Caco-2 (cell line): ENCODE data around the gene DNAJA3. TPM values are rescaled to one million over a fixed set of nuclear protein-coding genes. Genes with fewer than 3 reads are reported as not detected.

ENCODE experiments used
- BruUV-seq: library from RNA; stranded (reverse); fragments of 400-500 nt; replicated peaks from 2 replicates; lab custom pipeline; 2021; lab: Mats Ljungman, UMichigan
- CTCF ChIA-PET: fragments of 300-600 bp; sonication (Branson Sonifier 250); formaldehyde crosslinking; loops from one replicate; lab custom pipeline; 2022; ENCODE audit warnings: antibody characterized with exemption; lab: Charles Lee
- POLR2A ChIA-PET: fragments of 300-600 bp; sonication (Branson Sonifier 250); formaldehyde crosslinking; loops from one replicate; lab custom pipeline; 2022; ENCODE audit warnings: antibody characterized with exemption; lab: Charles Lee
- DNase-seq, 2 experiments: peaks; one replicate each; pipeline versions ENCODE4 v3.0.0 to v3.0.0-alpha.2; 2020 to 2022
- H3K27me3 ChIP-seq: replicated peaks from 2 replicates; pipeline ENCODE4 v1.6.0; 2011; ENCODE audit warnings: low read length; ENCODE audit not compliant: control insufficient read depth, insufficient read depth
- H3K36me3 ChIP-seq: 2 replicates; pipeline ENCODE4 v1.5.1; 2011; ENCODE audit warnings: low read length; ENCODE audit not compliant: control insufficient read depth, insufficient read depth
- H3K4me1 ChIP-seq: fragments of 250-450 bp; sonication (Bioruptor Pico); 2 replicates; pipeline ENCODE4 v1.5.1; 2020; ENCODE audit warnings: mild to moderate bottlenecking
- H3K4me3 ChIP-seq: 2 replicates; pipeline ENCODE4 v1.5.1; 2011; ENCODE audit warnings: low read depth, mild to moderate bottlenecking, control low read depth, low read length
- H3K9me3 ChIP-seq: fragments of 250-450 bp; sonication (Bioruptor Pico); 2 replicates; pipeline ENCODE4 v1.5.1; 2020; ENCODE audit warnings: mild to moderate bottlenecking, moderate library complexity
- H3K27ac Mint-ChIP-seq: one replicate; pipeline ENCODE4 v1.8.0; 2022; ENCODE audit warnings: mixed read lengths; ENCODE audit not compliant: unreplicated experiment
- H3K27me3 Mint-ChIP-seq: one replicate; pipeline ENCODE4 v1.8.0; 2022; ENCODE audit warnings: mixed read lengths; ENCODE audit not compliant: insufficient read depth, unreplicated experiment
- H3K36me3 Mint-ChIP-seq: one replicate; pipeline ENCODE4 v1.8.0; 2022; ENCODE audit warnings: mild to moderate bottlenecking, mixed read lengths; ENCODE audit not compliant: insufficient read depth, unreplicated experiment
- H3K4me1 Mint-ChIP-seq: one replicate; pipeline ENCODE4 v1.8.0; 2022; ENCODE audit warnings: low read depth, mixed read lengths; ENCODE audit not compliant: unreplicated experiment
- H3K4me3 Mint-ChIP-seq: one replicate; pipeline ENCODE4 v1.8.0; 2022; ENCODE audit warnings: mild to moderate bottlenecking, moderate library complexity, mixed read lengths; ENCODE audit not compliant: unreplicated experiment
- H3K9me3 Mint-ChIP-seq: one replicate; pipeline ENCODE4 v1.8.0; 2022; ENCODE audit warnings: mixed read lengths; ENCODE audit not compliant: unreplicated experiment
- CTCF ChIP-seq, 2 experiments: fragments of 200-600 bp in 1 of 2; IDR thresholded peaks; 1 replicate in 1 of 2; 2 replicates in 1 of 2; pipeline versions ENCODE4 v1.5.1 to v1.8.0; 2011 to 2022; ENCODE audit warnings: antibody characterized with exemption in 1 of 2, control low read depth in 1 of 2, inconsistent platforms in 1 of 2, low read depth in 1 of 2, low read length in 1 of 2, mild to moderate bottlenecking in 1 of 2, moderate library complexity in 1 of 2; ENCODE audit not compliant: insufficient read depth in 1 of 2, severe bottlenecking in 1 of 2, unreplicated experiment in 1 of 2
- intact Hi-C: fragments of 100-400 bp; cut with micrococcal nuclease; formaldehyde crosslinking; loops from one replicate; pipeline ENCODE4 v1.10.0; 2022; ENCODE audit not compliant: unreplicated experiment
- total RNA-seq: library from RNA; stranded (reverse); gene quantifications from 2 replicates; pipeline ENCODE4 v1.2.3, GENCODE V29; 2022

DNAJA3 gene
- total RNA-seq, 1 experiment from 2014 or later, result 77.1 TPM

- H3K4me3 Mint-ChIP-seq, result no peak overlapping the region
- CTCF ChIA-PET, result no interaction called here
- Histone ChIP-seq H3K4me3 (no peak overlapping the region), H3K4me1 (peaks cover 5% of the 10 kb centered on the region; the same call in 1 of the 2 replicates), H3K36me3 (no peaks in the 10 kb centered on the region), H3K27me3 (no peaks in the 10 kb centered on the region), H3K9me3 (no peaks in the 10 kb centered on the region)
- H3K36me3 Mint-ChIP-seq, result no peaks in the 10 kb centered on the region
- no peak for DNase-seq
- no peaks in the 10 kb centered on the region for H3K9me3 Mint-ChIP-seq
- H3K27me3 Mint-ChIP-seq, result no peaks in the 10 kb centered on the region
- TF ChIP-seq CTCF (IDR thresholded peaks at IDR 0.05; ENCODE audit: insufficient read depth in 1 of 2, low read depth in 1 of 2, low read length in 1 of 2, severe bottlenecking in 1 of 2, unreplicated experiment in 1 of 2), result no peak
- intact Hi-C loops, result no loop called here
- H3K4me1 Mint-ChIP-seq, result peaks cover 7% of the 10 kb centered on the region
- no peak overlapping the region for H3K27ac Mint-ChIP-seq
- POLR2A ChIA-PET, result no interaction called here
- no TSS peak for BruUV-seq
Observed at GRCh38 chr16:4412159-4412558, 13.5 kb upstream of the DNAJA3 start.

GRCh38 chr16:4412854-4413253 lies 12.8 kb upstream of the DNAJA3 start:
- H3K27me3 Mint-ChIP-seq, result no peaks in the 10 kb centered on the region
- Histone ChIP-seq H3K4me1 (peaks cover 5% of the 10 kb centered on the region; the same call in 1 of the 2 replicates), H3K9me3 (no peaks in the 10 kb centered on the region), H3K27me3 (no peaks in the 10 kb centered on the region), H3K36me3 (no peaks in the 10 kb centered on the region), H3K4me3 (no peak overlapping the region)
- CTCF ChIA-PET, result no interaction called here
- H3K4me3 Mint-ChIP-seq, result no peak overlapping the region
- no peak for DNase-seq
- BruUV-seq, result no TSS peak
- intact Hi-C loops, result no loop called here
- H3K4me1 Mint-ChIP-seq, result peaks cover 7% of the 10 kb centered on the region
- no peaks in the 10 kb centered on the region for H3K9me3 Mint-ChIP-seq
- no peak for TF ChIP-seq CTCF (IDR thresholded peaks at IDR 0.05; ENCODE audit: insufficient read depth in 1 of 2, low read depth in 1 of 2, low read length in 1 of 2, severe bottlenecking in 1 of 2, unreplicated experiment in 1 of 2)
- POLR2A ChIA-PET, result no interaction called here
- H3K27ac Mint-ChIP-seq, result no peak overlapping the region
- H3K36me3 Mint-ChIP-seq, result no peaks in the 10 kb centered on the region

- no peak overlapping the region for H3K27ac Mint-ChIP-seq
- DNase-seq, result no peak
- POLR2A ChIA-PET, result no interaction called here
- H3K36me3 Mint-ChIP-seq, result no peaks in the 10 kb centered on the region
- Histone ChIP-seq H3K4me3 (no peak overlapping the region), H3K4me1 (peaks cover 5% of the 10 kb centered on the region; the same call in 1 of the 2 replicates), H3K36me3 (no peaks in the 10 kb centered on the region), H3K9me3 (no peaks in the 10 kb centered on the region), H3K27me3 (no peaks in the 10 kb centered on the region)
- BruUV-seq, result no TSS peak
- H3K4me1 Mint-ChIP-seq, result peaks cover 7% of the 10 kb centered on the region
- H3K4me3 Mint-ChIP-seq, result no peak overlapping the region
- H3K9me3 Mint-ChIP-seq, result no peaks in the 10 kb centered on the region
- H3K27me3 Mint-ChIP-seq, result no peaks in the 10 kb centered on the region
- intact Hi-C loops, result no loop called here
- CTCF ChIA-PET, result no interaction called here
- no peak for TF ChIP-seq CTCF (IDR thresholded peaks at IDR 0.05; ENCODE audit: insufficient read depth in 1 of 2, low read depth in 1 of 2, low read length in 1 of 2, severe bottlenecking in 1 of 2, unreplicated experiment in 1 of 2)
Observed at GRCh38 chr16:4414187-4414917, 11.3 kb upstream of the DNAJA3 start.
